Measurements from ENCODE around the gene NEURL2. TPM values are rescaled to one million over a fixed set of nuclear protein-coding genes. Genes with fewer than 3 reads are reported as not detected.
"Not testable (repeated sequence)": the region's sequence is repeated elsewhere in the genome, so short reads cannot be mapped to it uniquely, and the experiment has no call there.

Gene NEURL2
- total RNA-seq, 1 donor from 2014 or later, result 3.0 TPM

- DNase-seq (ENCODE audit: low read depth in 2 of 2), result no peak
Observed at GRCh38 chr20:45874576-45874975, 16.4 kb downstream of the NEURL2 start.

GRCh38 chr20:45874104-45874481 lies 16.9 kb downstream of the NEURL2 start:
- DNase-seq (ENCODE audit: low read depth in 2 of 2), result not testable (repeated sequence)

- no peak for DNase-seq (ENCODE audit: low read depth in 2 of 2)
Observed at GRCh38 chr20:45873409-45874103, 17.5 kb downstream of the NEURL2 start.

- DNase-seq (ENCODE audit: low read depth in 2 of 2), result no peak
Observed at GRCh38 chr20:45872626-45873025, 18.4 kb downstream of the NEURL2 start.

GRCh38 chr20:45867819-45868176 lies 23.2 kb downstream of the NEURL2 start:
- peak in 1 of 2 donors; percentile 25 for DNase-seq (ENCODE audit: low read depth in 2 of 2)

- DNase-seq (ENCODE audit: low read depth in 2 of 2), result no peak
Observed at GRCh38 chr20:45867136-45867818, 23.7 kb downstream of the NEURL2 start.

- no peak for DNase-seq (ENCODE audit: low read depth in 2 of 2)
Observed at GRCh38 chr20:45866454-45866853, 24.6 kb downstream of the NEURL2 start.

GRCh38 chr20:45863543-45864470 lies 27.2 kb downstream of the NEURL2 start:
- DNase-seq (ENCODE audit: low read depth in 2 of 2), result no peak

GRCh38 chr20:45861221-45862075 lies 29.6 kb downstream of the NEURL2 start:
- peak; percentile 41 to 76 for DNase-seq (ENCODE audit: low read depth in 2 of 2)

GRCh38 chr20:45860560-45861220 lies 30.3 kb downstream of the NEURL2 start:
- peak in 1 of 2 donors; percentile 20 for DNase-seq (ENCODE audit: low read depth in 2 of 2)

GRCh38 chr20:45859916-45860315 lies 31.1 kb downstream of the NEURL2 start:
- no peak for DNase-seq (ENCODE audit: low read depth in 2 of 2)

- peak in 1 of 2 donors; percentile 5 for DNase-seq (ENCODE audit: low read depth in 2 of 2)
Observed at GRCh38 chr20:45857882-45858216, 33.2 kb downstream of the NEURL2 start.

GRCh38 chr20:45857114-45857881 lies 33.7 kb downstream of the NEURL2 start, which contains the start of the genes ACOT8 and ZSWIM3:
TSS of gene ACOT8 (minus strand) at chr20:45857392. CDS start at chr20:45857315, 77 bp downstream.
TSS of gene ZSWIM3 (plus strand) at chr20:45857614. CDS start at chr20:45857826, 212 bp downstream.
- DNase-seq (ENCODE audit: low read depth in 2 of 2), result peak; percentile 100

- DNase-seq (ENCODE audit: low read depth in 2 of 2), result no peak
Observed at GRCh38 chr20:45853484-45853883, 37.5 kb downstream of the NEURL2 start.

GRCh38 chr20:45852326-45852725 lies 38.7 kb downstream of the NEURL2 start:
- DNase-seq (ENCODE audit: low read depth in 2 of 2), result no peak

- no peak for DNase-seq (ENCODE audit: low read depth in 2 of 2)
Observed at GRCh38 chr20:45851501-45851900, 39.5 kb downstream of the NEURL2 start.

- DNase-seq (ENCODE audit: low read depth in 2 of 2), result no peak
Observed at GRCh38 chr20:45850926-45851325, 40.1 kb downstream of the NEURL2 start.

GRCh38 chr20:45850238-45850637 lies 40.8 kb downstream of the NEURL2 start:
- no peak for DNase-seq (ENCODE audit: low read depth in 2 of 2)

- no peak for DNase-seq (ENCODE audit: low read depth in 2 of 2)
Observed at GRCh38 chr20:45848969-45849582, 41.9 kb downstream of the NEURL2 start.

All from lung microvascular endothelial cell (primary cell).